GM23338 (cell line): ENCODE measurements around the gene IQSEC2. TPM values are rescaled to one million over a fixed set of nuclear protein-coding genes. Genes with fewer than 3 reads are reported as not detected.

Source experiments
- ATAC-seq: fragments of 200-7000 bp; cut with Tn5 transposase; 3 replicates; pipeline ENCODE4 v1.9.1; 2020
- DNase-seq: peaks from one replicate; pipeline ENCODE4 v3.0.0-alpha.2; 2015; ENCODE audit warnings: low spot score
- H2AFZ ChIP-seq: fragments of 200-600 bp; sonication (generic); 2 replicates; pipeline ENCODE4 v1.8.0; 2016; ENCODE audit warnings: antibody characterized with exemption, mild to moderate bottlenecking, moderate library complexity
- H3F3A ChIP-seq: fragments of 200-600 bp; sonication (generic); replicated peaks from 2 replicates; pipeline ENCODE4 v1.8.0; 2017; ENCODE audit warnings: antibody characterized with exemption, mixed run types, low read depth
- H3K27ac ChIP-seq: fragments of 200-600 bp; sonication (generic); 2 replicates; pipeline ENCODE4 v1.6.1; 2016; ENCODE audit warnings: low read depth
- H3K27me3 ChIP-seq: fragments of 200-600 bp; sonication (generic); 2 replicates; pipeline ENCODE4 v1.8.0; 2016; ENCODE audit warnings: mild to moderate bottlenecking, mixed run types, moderate library complexity; ENCODE audit not compliant: insufficient read depth
- H3K36me3 ChIP-seq: fragments of 200-600 bp; sonication (generic); 2 replicates; pipeline ENCODE4 v1.8.0; 2016; ENCODE audit warnings: mild to moderate bottlenecking; ENCODE audit not compliant: insufficient read depth
- H3K4me1 ChIP-seq: fragments of 200-600 bp; sonication (generic); 2 replicates; pipeline ENCODE4 v1.8.0; 2016; ENCODE audit warnings: mild to moderate bottlenecking, moderate library complexity; ENCODE audit not compliant: insufficient read depth
- H3K4me2 ChIP-seq: fragments of 200-600 bp; sonication (generic); 2 replicates; pipeline ENCODE4 v1.7.1; 2017; ENCODE audit warnings: mixed run types
- H3K4me3 ChIP-seq: fragments of 200-600 bp; sonication (generic); 2 replicates; pipeline ENCODE4 v1.6.1; 2016; ENCODE audit warnings: mixed run types
- H3K79me2 ChIP-seq: fragments of 200-600 bp; sonication (generic); replicated peaks from 2 replicates; pipeline ENCODE4 v1.8.0; 2017; ENCODE audit warnings: mild to moderate bottlenecking; ENCODE audit not compliant: insufficient read depth
- H3K9me2 ChIP-seq: fragments of 200-600 bp; sonication (generic); 2 replicates; pipeline ENCODE4 v1.8.0; 2017; ENCODE audit not compliant: insufficient read depth
- H4K20me1 ChIP-seq: fragments of 200-600 bp; sonication (generic); replicated peaks from 2 replicates; pipeline ENCODE4 v1.8.0; 2017; ENCODE audit warnings: mild to moderate bottlenecking; ENCODE audit not compliant: insufficient read depth
- H3K27ac Mint-ChIP-seq: 2 replicates; pipeline ENCODE4 v1.8.0; 2020; ENCODE audit warnings: inconsistent platforms, mild to moderate bottlenecking, moderate library complexity, mixed read lengths
- H3K27me3 Mint-ChIP-seq: 3 replicates; pipeline ENCODE4 v1.8.0; 2022; ENCODE audit warnings: low read depth, mild to moderate bottlenecking, moderate library complexity, mixed read lengths, inconsistent platforms; ENCODE audit not compliant: insufficient read depth, poor library complexity
- H3K36me3 Mint-ChIP-seq: 3 replicates; pipeline ENCODE4 v1.8.0; 2021; ENCODE audit warnings: low read depth, mild to moderate bottlenecking, inconsistent platforms, moderate library complexity, mixed read lengths
- H3K4me1 Mint-ChIP-seq: 3 replicates; pipeline ENCODE4 v1.8.0; 2020; ENCODE audit warnings: mild to moderate bottlenecking, inconsistent platforms, mixed read lengths
- H3K4me3 Mint-ChIP-seq: 3 replicates; pipeline ENCODE4 v1.8.0; 2021; ENCODE audit warnings: moderate library complexity, mild to moderate bottlenecking, inconsistent platforms, mixed read lengths
- H3K9me3 Mint-ChIP-seq: 3 replicates; pipeline ENCODE4 v1.8.0; 2020; ENCODE audit warnings: moderate library complexity, mild to moderate bottlenecking, inconsistent platforms, mixed read lengths
- CREB1 ChIP-seq: fragments of 250-450 bp; sonication (Bioruptor Pico); IDR thresholded peaks from 2 replicates; pipeline ENCODE4 v1.5.0; 2020; ENCODE audit warnings: low read depth, mild to moderate bottlenecking, moderate library complexity
- CTCF ChIP-seq, 2 experiments: fragments of 200-600 bp in 1 of 2; sonication (generic) in 1 of 2; conservative IDR thresholded peaks; 2 replicates each; pipeline versions ENCODE4 v1.5.1 to v1.6.1; 2016 to 2017; ENCODE audit warnings: antibody characterized with exemption in 2 of 2, low read depth in 2 of 2, mild to moderate bottlenecking in 2 of 2, moderate library complexity in 1 of 2
- ETS1 ChIP-seq: IDR thresholded peaks from 2 replicates; pipeline ENCODE4 v1.6.1; 2016; ENCODE audit warnings: antibody characterized with exemption
- EZH2 ChIP-seq: fragments of 200-600 bp; sonication (generic); IDR thresholded peaks from one replicate; pipeline ENCODE4 v1.8.0; 2017; ENCODE audit warnings: antibody characterized with exemption, mild to moderate bottlenecking, low read depth; ENCODE audit not compliant: unreplicated experiment
- EZH2phosphoT487 ChIP-seq: fragments of 200-600 bp; sonication (generic); IDR thresholded peaks from one replicate; pipeline ENCODE4 v1.8.1; 2018; ENCODE audit warnings: antibody characterized with exemption; ENCODE audit not compliant: unreplicated experiment
- JUNB ChIP-seq: IDR thresholded peaks from one replicate; pipeline ENCODE4 v1.6.1; 2016; ENCODE audit warnings: antibody characterized with exemption; ENCODE audit not compliant: unreplicated experiment
- NANOG ChIP-seq: IDR thresholded peaks from 2 replicates; pipeline ENCODE4 v1.6.1; 2016; ENCODE audit warnings: antibody characterized with exemption, borderline replicate concordance
- POLR2AphosphoS5 ChIP-seq: IDR thresholded peaks from 2 replicates; pipeline ENCODE4 v1.6.1; 2016; ENCODE audit warnings: antibody characterized with exemption, low read depth
- REST ChIP-seq: IDR thresholded peaks from one replicate; pipeline ENCODE4 v1.6.1; 2018; ENCODE audit warnings: antibody characterized with exemption; ENCODE audit not compliant: unreplicated experiment
- STAT1 ChIP-seq: IDR thresholded peaks from one replicate; pipeline ENCODE4 v1.6.1; 2016; ENCODE audit warnings: antibody characterized with exemption; ENCODE audit not compliant: unreplicated experiment
- ZNF114 ChIP-seq: fragments of 250-450 bp; sonication (Bioruptor Pico); IDR thresholded peaks from 2 replicates; pipeline ENCODE4 v1.5.0; 2020; ENCODE audit warnings: mild to moderate bottlenecking, moderate library complexity
- ZNF331 ChIP-seq: fragments of 250-450 bp; sonication (Bioruptor Pico); IDR thresholded peaks from 2 replicates; pipeline ENCODE4 v1.5.0; 2020; ENCODE audit warnings: low read depth, mild to moderate bottlenecking, moderate library complexity
- ZNF462 ChIP-seq: fragments of 250-450 bp; sonication (Bioruptor Pico); IDR thresholded peaks from 2 replicates; pipeline ENCODE4 v1.5.0; 2020; ENCODE audit warnings: mild to moderate bottlenecking, moderate library complexity
- polyA plus RNA-seq: library from polyadenylated mRNA; unstranded; fragments of >200 nt; fragmentation: Nextera tagmentation; extraction: Ambion mirVana; gene quantifications from 2 replicates; pipeline ENCODE4 v1.2.1, GENCODE V29; 2016
- total RNA-seq: library from RNA; depleted of rRNA; stranded (reverse); fragments of >200 nt; shearing (Covaris generic); gene quantifications from 2 replicates; pipeline ENCODE4 v1.2.3, GENCODE V29; 2014

Gene IQSEC2
- total and polyA plus RNA-seq, 2 experiments from 2014 or later, result 12.3 to 92.2 TPM

- TF ChIP-seq REST (no peak), ZNF331 (CRISPR knock-in tag) (no peak), POLR2AphosphoS5 (no peak), JUNB (no peak), CREB1 (CRISPR knock-in tag) (no peak), CTCF (conservative IDR thresholded peaks at IDR 0.05; ENCODE audit: low read depth in 2 of 2) (no peak), EZH2phosphoT487 (no peak), ETS1 (no peak), ZNF114 (CRISPR knock-in tag) (no peak), NANOG (no peak), EZH2 (no peak), ZNF462 (CRISPR knock-in tag) (no peak), STAT1 (no peak)
- no peaks in the 10 kb centered on the region for H3K4me1 ChIP-seq
- Mint-ChIP-seq H3K27me3 (peaks cover 6% of the 10 kb centered on the region), H3K9me3 (peaks cover 2% of the 10 kb centered on the region; the same call in 1 of the 3 replicates), H3K4me3 (no peak overlapping the region), H3K27ac (no peak overlapping the region), H3K4me1 (peaks cover 24% of the 10 kb centered on the region), H3K36me3 (peaks cover 2% of the 10 kb centered on the region; the same call in 1 of the 3 replicates)
- no peak overlapping the region for H3K4me3 ChIP-seq
- no peaks in the 10 kb centered on the region for H3K36me3 ChIP-seq
- H3K9me2 ChIP-seq, result no peaks in the 10 kb centered on the region
- H3F3A ChIP-seq, result no peaks in the 10 kb centered on the region
- no peak for ATAC-seq
- H2AFZ ChIP-seq, result no peak overlapping the region
- H3K79me2 ChIP-seq, result no peaks in the 10 kb centered on the region; the same call in 1 of the 2 replicates
- H3K27me3 ChIP-seq, result no peaks in the 10 kb centered on the region
- H3K27ac ChIP-seq, result no peak overlapping the region
- H3K4me2 ChIP-seq, result no peak overlapping the region
- no peak for DNase-seq
- H4K20me1 ChIP-seq, result no peaks in the 10 kb centered on the region
Measured at GRCh38 chrX:53262189-53262917, 19.0 kb downstream of the IQSEC2 start.
